GM19467 (cell line): ENCODE data around the gene CCDC141.
"Not testable (repeated sequence)": the region's sequence is repeated elsewhere in the genome, so short reads cannot be mapped to it uniquely, and the experiment has no call there.

ENCODE experiments used
- ATAC-seq: cut with Tn5 transposase; IDR thresholded peaks from one replicate; pipeline ENCODE4 v1.9.1; 2021; ENCODE audit warnings: mild to moderate bottlenecking, moderate library complexity; ENCODE audit not compliant: unreplicated experiment

The CCDC141 gene

GRCh38 chr2:179045602-179046001 lies 4.3 kb downstream of the CCDC141 start:
- ATAC-seq = not testable (repeated sequence)

DNA sequence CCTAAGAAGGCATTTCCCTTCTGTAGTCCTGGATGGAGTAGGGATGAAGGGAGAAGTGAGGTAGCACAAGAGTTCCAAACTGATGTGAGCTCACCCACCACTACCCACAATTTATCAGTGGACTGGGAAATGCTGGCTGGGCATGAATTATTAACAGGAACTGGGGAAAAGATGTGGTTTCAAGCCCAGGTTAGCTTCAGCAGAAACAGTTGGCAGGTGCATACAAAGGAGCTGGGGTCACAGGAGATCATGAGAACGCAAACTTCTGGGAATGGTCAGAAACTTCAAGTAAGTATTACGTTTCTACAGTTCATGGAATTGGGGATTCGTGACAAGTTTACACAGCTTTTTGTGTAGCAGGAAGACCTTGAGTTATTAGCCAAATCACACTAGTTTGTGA lies 5.4 kb downstream of the CCDC141 start:
- ATAC-seq = no peak

DNA sequence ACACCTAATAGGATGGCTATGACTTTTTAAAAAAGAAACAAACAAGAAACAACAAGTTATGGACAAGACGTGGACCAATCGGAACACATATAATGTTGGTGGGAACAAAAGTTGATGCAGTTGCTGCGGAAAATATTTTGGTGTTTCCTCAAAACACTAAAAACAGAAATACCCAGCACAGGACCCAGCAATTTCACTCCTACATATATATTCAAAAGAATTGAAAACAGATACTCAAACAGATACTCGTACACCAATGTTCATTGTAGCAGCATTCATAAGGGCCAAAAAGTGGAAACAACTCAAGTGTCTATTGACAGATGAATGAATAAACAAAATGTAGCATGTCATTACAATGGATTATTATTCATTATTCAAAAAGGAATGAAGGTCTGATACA lies 12.1 kb downstream of the CCDC141 start:
- no peak for ATAC-seq

- no peak for ATAC-seq
Measured at GRCh38 chr2:179036353-179036905, 13.5 kb downstream of the CCDC141 start.

DNA sequence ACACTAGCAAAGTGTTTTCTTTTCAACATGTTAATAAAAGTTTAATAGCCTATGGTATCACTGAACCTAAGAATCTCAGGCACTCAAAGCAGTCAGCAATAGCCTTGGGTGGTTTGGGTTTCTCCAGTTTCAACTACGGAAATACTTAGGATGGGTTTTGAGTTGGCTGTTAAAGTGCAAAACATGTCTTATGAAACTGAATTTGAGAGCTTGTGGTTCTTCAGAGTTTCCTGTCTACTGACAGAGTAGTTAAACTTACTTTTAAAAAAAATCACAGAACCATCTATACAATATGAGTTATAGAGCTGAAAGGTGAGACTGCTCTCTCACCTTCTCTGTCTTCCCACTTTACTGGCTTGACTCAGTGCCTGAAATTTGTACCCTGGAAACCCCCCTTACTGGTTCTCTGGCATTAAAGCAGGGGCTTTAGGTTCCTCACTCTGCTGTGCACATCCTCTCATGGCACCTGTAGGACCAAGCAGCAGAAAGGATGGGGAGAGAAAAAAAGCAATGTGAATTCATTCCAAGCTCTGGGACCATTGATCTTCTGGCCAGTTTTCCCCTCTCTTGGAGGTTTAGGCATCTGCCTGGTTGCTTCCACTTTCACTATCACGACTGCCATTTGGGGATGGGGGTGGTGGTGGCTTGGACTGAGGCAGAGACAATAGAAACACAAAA lies 18.1 kb downstream of the CCDC141 start:
- ATAC-seq = peak; percentile 94

- no peak for ATAC-seq
Measured at GRCh38 chr2:179024445-179024844, 25.5 kb downstream of the CCDC141 start.

DNA sequence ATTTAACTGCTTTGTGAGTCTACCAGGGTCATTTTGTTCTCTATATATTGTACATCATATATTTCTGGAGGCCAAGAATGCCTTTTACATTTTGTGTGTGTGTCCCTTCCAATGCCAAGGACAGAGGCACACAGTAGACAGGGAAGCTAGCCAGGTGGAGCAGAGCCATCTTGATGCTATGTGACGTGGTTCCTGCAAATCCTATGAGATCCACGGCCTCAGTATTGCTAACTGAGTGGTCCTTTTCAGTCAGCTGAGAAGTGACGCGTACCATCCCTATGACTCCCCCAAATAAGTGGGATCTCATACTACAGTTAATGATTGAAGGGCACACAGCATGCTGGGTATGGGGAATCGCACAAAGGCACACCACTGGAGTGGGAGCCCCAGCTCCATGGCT lies 27.3 kb downstream of the CCDC141 start:
- ATAC-seq = no peak

GRCh38 chr2:179021258-179021657 lies 28.7 kb downstream of the CCDC141 start:
- ATAC-seq = peak; percentile 62

GRCh38 chr2:179020156-179020750 lies 29.7 kb downstream of the CCDC141 start:
- peak; percentile 58 for ATAC-seq

- no peak for ATAC-seq
Measured at GRCh38 chr2:179019260-179019659, 30.7 kb downstream of the CCDC141 start.

DNA sequence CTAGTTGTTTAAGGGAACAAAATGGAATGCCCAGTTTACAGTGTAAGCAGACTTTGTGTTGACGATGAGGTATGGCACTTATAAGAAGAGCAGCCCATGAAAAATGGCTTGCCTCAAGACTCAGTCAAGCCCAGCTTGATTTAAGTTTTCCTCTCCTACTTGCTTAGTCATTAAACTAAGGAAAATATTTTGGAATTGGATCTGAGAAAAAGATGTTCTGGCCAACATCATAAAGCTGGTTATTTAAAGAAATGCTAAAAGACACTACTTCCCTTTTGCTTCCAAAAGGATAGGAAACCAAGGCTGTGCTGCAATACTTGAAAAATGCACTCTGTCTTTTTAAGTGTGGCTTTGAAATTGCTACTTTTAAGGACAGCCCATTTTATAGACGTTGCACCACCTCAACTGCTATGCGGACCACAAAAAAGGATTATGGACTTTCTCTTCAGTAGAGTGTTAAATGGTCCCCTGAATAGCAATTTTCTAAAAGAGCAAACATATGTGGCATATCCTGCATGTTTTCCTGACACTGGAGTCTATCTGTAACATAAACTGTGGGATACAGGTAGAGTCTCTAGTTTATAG lies 32.1 kb downstream of the CCDC141 start:
- no peak for ATAC-seq

GRCh38 chr2:179014189-179014588 lies 35.7 kb downstream of the CCDC141 start:
- ATAC-seq = not testable (repeated sequence)

DNA sequence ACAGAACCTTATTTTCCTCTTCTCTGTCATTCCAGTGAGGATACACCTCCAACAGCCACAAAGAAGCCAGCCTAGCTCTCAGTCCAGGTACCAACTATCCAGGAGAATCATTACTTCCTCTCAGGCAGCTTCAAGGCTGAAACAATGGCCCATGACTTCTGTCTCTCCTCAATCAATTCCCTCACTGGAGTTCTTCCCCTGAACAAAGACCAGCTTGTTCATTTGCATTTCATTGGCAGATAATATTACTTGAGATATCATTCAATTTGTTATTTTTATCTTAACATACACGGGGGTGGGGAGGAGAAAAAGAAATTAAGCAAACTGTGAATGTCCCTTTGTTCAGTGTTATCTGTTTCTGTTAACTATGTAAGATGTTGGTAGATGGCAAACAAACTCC lies 44.0 kb downstream of the CCDC141 start:
- ATAC-seq = no peak

DNA sequence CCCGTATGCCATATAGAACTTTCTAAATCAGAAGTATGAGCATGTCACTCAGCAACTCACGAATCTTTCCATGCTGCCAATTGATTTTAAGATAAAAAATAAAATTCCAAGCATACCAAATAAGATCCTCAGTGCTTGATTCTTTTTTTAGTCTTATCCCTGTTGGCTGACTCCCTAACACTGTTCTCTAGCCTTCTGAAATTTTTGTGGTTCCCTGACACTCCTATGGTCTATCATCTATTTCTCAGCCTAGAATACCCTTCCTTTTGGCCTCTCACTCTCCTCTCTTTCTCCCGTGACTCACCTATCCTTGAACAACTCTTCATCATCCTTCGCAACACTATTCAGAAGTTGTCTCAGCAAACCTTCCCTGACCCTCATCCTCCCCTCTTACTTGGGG lies 50.5 kb downstream of the CCDC141 start:
- ATAC-seq = no peak

DNA sequence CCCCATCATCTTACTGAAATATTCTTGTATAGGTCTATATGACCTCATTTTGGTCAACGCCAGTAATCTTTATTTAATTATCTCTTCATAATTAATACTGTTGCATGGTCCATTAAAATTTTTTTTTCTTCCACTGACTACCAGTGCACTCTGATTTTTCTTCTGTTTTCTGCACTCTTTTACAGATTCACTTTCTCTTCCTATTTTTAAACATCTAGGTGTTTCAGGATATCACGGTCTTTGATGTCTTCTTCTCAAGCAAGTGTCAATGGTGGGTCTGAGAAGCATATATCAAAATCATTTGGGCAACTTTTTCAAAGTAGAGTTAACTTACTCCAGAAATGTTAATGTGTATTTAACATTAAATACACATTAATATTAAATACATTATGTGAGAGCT lies 51.4 kb downstream of the CCDC141 start:
- ATAC-seq = peak; percentile 56

DNA sequence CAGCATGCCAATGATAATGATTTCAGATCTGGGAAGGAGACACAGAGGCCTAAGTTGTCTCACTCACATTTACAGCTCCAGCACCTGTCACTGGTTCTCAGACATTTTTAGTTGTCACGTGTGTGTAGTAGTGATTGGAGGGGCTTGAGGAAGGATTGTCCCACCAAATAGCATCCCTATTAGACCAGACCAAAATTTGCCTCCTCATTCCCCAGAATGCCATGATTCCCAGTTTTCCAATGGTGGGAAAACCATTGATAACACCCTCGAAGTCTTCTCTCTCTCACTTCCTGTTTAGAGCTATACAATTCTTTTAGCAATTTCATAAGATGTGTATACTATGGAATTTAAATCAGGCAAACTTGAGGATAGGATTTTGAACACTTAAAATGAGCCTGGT lies 52.5 kb downstream of the CCDC141 start:
- no peak for ATAC-seq

- ATAC-seq = no peak
Measured at GRCh38 chr2:178997067-178997466, 52.9 kb downstream of the CCDC141 start.

DNA sequence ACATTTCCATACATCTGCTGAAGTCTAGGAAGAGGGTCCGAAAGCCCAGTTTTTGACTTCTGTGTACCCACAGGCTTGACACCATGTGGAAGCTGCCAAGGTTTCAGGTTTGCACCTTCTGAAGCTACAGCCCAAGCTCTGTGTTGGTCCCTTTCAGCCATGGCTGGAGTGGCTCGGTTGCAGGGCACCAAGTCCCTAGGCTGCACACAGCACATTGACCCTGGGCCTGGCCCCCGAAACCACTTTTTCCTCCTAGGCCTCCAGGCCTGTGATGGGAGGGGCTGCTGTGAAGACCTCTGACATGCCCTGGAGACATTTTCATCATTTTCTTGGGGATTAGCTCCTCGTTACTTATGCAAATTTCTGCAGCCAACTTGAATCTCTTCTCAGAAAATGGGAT lies 55.7 kb downstream of the CCDC141 start:
- no peak for ATAC-seq

GRCh38 chr2:178993788-178994187 lies 56.1 kb downstream of the CCDC141 start:
- no peak for ATAC-seq

- ATAC-seq = not testable (repeated sequence)
Measured at GRCh38 chr2:178992719-178993118, 57.2 kb downstream of the CCDC141 start.

GRCh38 chr2:178990533-178991241 lies 59.2 kb downstream of the CCDC141 start:
- ATAC-seq = peak; percentile 70
